SK-N-SH treated with all-trans-retinoic acid at 6 μM for 48 hours (cell line): ENCODE data around the gene PBRM1.
A peak's percentile ranks its signal among the peaks of the same experiment; 100 is the strongest.

Source experiments
- ATAC-seq: fragments of 200-7000 bp; cut with Tn5 transposase; 3 replicates; pipeline ENCODE4 v1.9.1; 2020; ENCODE audit warnings: mild to moderate bottlenecking, moderate library complexity
- BACH2 ChIP-seq: fragments of 250-450 bp; sonication (Bioruptor Pico); IDR thresholded peaks from 2 replicates; pipeline ENCODE4 v1.9.0; 2021; ENCODE audit warnings: mild to moderate bottlenecking, borderline replicate concordance
- CSDC2 ChIP-seq: fragments of 250-450 bp; sonication (Bioruptor Pico); IDR thresholded peaks from 2 replicates; pipeline ENCODE4 v1.5.0; 2020; ENCODE audit warnings: mild to moderate bottlenecking, moderate library complexity
- ESRRG ChIP-seq: fragments of 250-450 bp; sonication (Bioruptor Pico); IDR thresholded peaks from 2 replicates; pipeline ENCODE4 v1.6.1; 2021; ENCODE audit warnings: mild to moderate bottlenecking
- GLIS3 ChIP-seq: fragments of 250-450 bp; sonication (Bioruptor Pico); IDR thresholded peaks from 2 replicates; pipeline ENCODE4 v1.5.0; 2020; ENCODE audit warnings: mild to moderate bottlenecking, moderate library complexity
- ISL1 ChIP-seq: fragments of 250-450 bp; sonication (Bioruptor Pico); IDR thresholded peaks from 2 replicates; pipeline ENCODE4 v2.1.2; 2022; ENCODE audit warnings: mild to moderate bottlenecking, moderate library complexity
- OSR1 ChIP-seq: fragments of 250-450 bp; sonication (Bioruptor Pico); IDR thresholded peaks from 2 replicates; pipeline ENCODE4 v1.8.0; 2022; ENCODE audit warnings: moderate library complexity, mild to moderate bottlenecking, inconsistent platforms
- POU6F1 ChIP-seq: fragments of 250-450 bp; sonication (Bioruptor Pico); IDR thresholded peaks from 2 replicates; pipeline ENCODE4 v1.8.0; 2021; ENCODE audit warnings: low read depth, mild to moderate bottlenecking, moderate library complexity, borderline replicate concordance
- PPARA ChIP-seq: fragments of 250-450 bp; sonication (Bioruptor Pico); IDR thresholded peaks from 2 replicates; pipeline ENCODE4 v1.5.0; 2020; ENCODE audit warnings: mild to moderate bottlenecking, borderline replicate concordance
- TCF4 ChIP-seq: fragments of 250-450 bp; sonication (Bioruptor Pico); IDR thresholded peaks from 2 replicates; pipeline ENCODE4 v1.8.0; 2021; ENCODE audit warnings: mild to moderate bottlenecking, moderate library complexity, borderline replicate concordance
- TOX ChIP-seq: fragments of 250-450 bp; sonication (Bioruptor Pico); IDR thresholded peaks from 2 replicates; pipeline ENCODE4 v1.8.0; 2021; ENCODE audit warnings: mild to moderate bottlenecking, moderate library complexity, borderline replicate concordance
- TSHZ2 ChIP-seq: fragments of 250-450 bp; sonication (Bioruptor Pico); IDR thresholded peaks from 2 replicates; pipeline ENCODE4 v1.5.0; 2020; ENCODE audit warnings: mild to moderate bottlenecking, moderate library complexity
- ZC3H10 ChIP-seq: fragments of 250-450 bp; sonication (Bioruptor Pico); IDR thresholded peaks from 2 replicates; pipeline ENCODE4 v1.5.1; 2021; ENCODE audit warnings: mild to moderate bottlenecking, moderate library complexity
- ZFP3 ChIP-seq: fragments of 250-450 bp; sonication (Bioruptor Pico); IDR thresholded peaks from 2 replicates; pipeline ENCODE4 v1.5.0; 2020; ENCODE audit warnings: mild to moderate bottlenecking, moderate library complexity
- ZFP30 ChIP-seq: fragments of 450-650 bp; formaldehyde crosslinking; IDR thresholded peaks from 2 replicates; pipeline ENCODE4 v1.5.0; 2022; ENCODE audit warnings: mild to moderate bottlenecking, moderate library complexity
- ZNF565 ChIP-seq: fragments of 450-650 bp; formaldehyde crosslinking; conservative IDR thresholded peaks from 2 replicates; pipeline ENCODE4 v1.5.0; 2020; ENCODE audit warnings: low read depth, mild to moderate bottlenecking, moderate library complexity
- ZNF70 ChIP-seq: fragments of 450-650 bp; formaldehyde crosslinking; IDR thresholded peaks from 2 replicates; pipeline ENCODE4 v1.5.0; 2020; ENCODE audit warnings: mild to moderate bottlenecking, moderate library complexity

Gene PBRM1

GRCh38 chr3:52551118-52551517 lies 134.6 kb downstream of the PBRM1 start (continued):
- TF ChIP-seq TSHZ2 (CRISPR knock-in tag) = no peak
- TF ChIP-seq PPARA (CRISPR knock-in tag) = no peak

GRCh38 chr3:52547143-52547542 lies 138.6 kb downstream of the PBRM1 start:
- no peak for ATAC-seq
- no peak for TF ChIP-seq ZFP30
- TF ChIP-seq ZNF70 = 0 out of 2 replicates have a peak, but pooled peaks have one; percentile 39

- ATAC-seq = peak; percentile 29; the same call in 2 of the 3 replicates
- TF ChIP-seq TCF4 (CRISPR knock-in tag) = no peak
- no peak for TF ChIP-seq GLIS3 (CRISPR knock-in tag)
- no peak for TF ChIP-seq ISL1 (CRISPR knock-in tag)
- no peak for TF ChIP-seq POU6F1 (CRISPR knock-in tag)
- TF ChIP-seq CSDC2 (CRISPR knock-in tag) = no peak
- TF ChIP-seq ESRRG (CRISPR knock-in tag) = no peak
- no peak for TF ChIP-seq ZC3H10 (CRISPR knock-in tag)
- no peak for TF ChIP-seq ZFP30
- TF ChIP-seq OSR1 = no peak
- TF ChIP-seq ZNF565 (CRISPR knock-in tag) = no peak
- no peak for TF ChIP-seq TSHZ2 (CRISPR knock-in tag)
Measured at GRCh38 chr3:52546111-52546901, 139.4 kb downstream of the PBRM1 start.

- ATAC-seq = no peak; the same call in 2 of the 3 replicates
- TF ChIP-seq ZFP3 (CRISPR knock-in tag) = no peak
- no peak for TF ChIP-seq ISL1 (CRISPR knock-in tag)
- TF ChIP-seq TCF4 (CRISPR knock-in tag) = no peak
- no peak for TF ChIP-seq POU6F1 (CRISPR knock-in tag)
Measured at GRCh38 chr3:52544937-52545336, 140.8 kb downstream of the PBRM1 start.

- no peak for TF ChIP-seq TSHZ2 (CRISPR knock-in tag)
- no peak for TF ChIP-seq TCF4 (CRISPR knock-in tag)
- no peak for TF ChIP-seq POU6F1 (CRISPR knock-in tag)
- no peak for TF ChIP-seq TOX (CRISPR knock-in tag)
- no peak for TF ChIP-seq ZFP30
- no peak for TF ChIP-seq ZNF565 (CRISPR knock-in tag)
- TF ChIP-seq ESRRG (CRISPR knock-in tag) = no peak
- TF ChIP-seq BACH2 (CRISPR knock-in tag) = no peak
- no peak for ATAC-seq
Measured at GRCh38 chr3:52541050-52541449, 144.7 kb downstream of the PBRM1 start.
